ENCODE measurements around the gene TREX2. TPM values are rescaled to one million over a fixed set of nuclear protein-coding genes. Genes with fewer than 3 reads are reported as not detected.

Gene TREX2
- total RNA-seq, 1 experiment from 2014 or later, result 1.2 TPM

DNA sequence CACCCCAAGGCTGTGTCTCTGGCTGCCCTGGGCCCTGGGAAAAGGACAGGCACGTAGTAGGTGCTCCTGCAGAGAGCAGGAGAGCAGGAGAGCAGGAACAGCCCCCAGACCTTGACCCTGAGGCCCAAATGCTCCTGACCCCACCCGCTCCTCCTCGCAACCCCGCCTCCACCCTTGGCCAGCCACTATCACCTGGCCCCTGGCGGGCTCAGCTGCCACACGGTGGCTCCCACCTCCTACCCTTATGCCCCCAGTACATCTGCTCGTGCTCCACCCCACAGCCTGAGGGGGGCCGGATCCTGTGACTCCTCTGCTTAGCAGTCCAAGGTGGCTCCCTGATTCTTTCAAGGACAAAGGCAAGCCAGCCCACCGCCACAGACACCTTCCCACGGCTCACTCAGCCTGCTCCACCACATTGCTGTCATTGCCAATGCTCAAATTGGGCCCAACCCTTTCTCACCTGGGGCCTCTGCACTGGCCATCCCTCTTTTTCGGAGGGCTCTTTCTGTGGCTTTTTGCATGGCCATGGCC lies 30.0 kb upstream of the TREX2 start:
- no peak for DNase-seq (ENCODE audit: low spot score)

DNA sequence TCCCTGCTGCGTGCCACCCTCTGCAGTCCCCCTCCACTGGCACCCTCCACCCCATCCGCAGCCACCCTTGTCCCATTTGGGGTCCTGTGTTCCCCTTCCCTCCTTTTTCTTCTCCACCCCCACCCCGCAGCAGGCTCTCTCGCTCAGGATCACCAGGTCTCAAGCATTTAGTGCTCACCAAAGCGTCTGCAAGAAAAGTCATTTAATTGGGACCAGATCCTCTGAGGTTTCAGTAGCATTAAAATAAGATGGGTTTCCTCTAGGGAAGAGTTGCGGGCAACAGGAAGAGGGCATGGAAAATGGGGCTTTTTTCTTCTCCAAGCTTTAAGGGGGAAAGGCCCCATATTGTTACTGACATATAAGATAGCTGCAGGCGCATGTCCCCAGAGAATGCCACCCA lies 29.4 kb upstream of the TREX2 start:
- no peak for DNase-seq (ENCODE audit: low spot score)

- no peak for DNase-seq (ENCODE audit: low spot score)
Measured at GRCh38 chrX:153474718-153475117, 28.9 kb upstream of the TREX2 start.

DNA sequence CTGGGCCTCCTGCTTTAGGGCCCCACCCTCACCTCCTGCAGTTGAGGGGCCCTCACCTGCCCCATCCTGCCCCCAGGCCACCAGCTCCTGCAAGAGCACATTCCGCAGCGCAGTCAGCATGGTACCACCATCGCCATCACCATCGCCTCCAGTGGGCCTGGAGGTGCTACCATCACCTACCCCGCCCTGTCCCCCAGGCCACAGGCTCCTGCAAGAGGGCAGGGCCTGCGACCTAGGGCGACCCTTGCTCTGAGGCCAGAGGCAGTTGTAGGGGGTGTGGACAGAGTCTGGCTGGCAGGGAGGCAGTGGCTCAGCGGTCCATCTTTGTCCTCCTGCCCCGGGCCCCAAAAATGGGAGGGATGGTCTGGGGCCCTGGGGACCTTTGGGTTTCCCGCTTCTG lies 28.4 kb upstream of the TREX2 start:
- DNase-seq (ENCODE audit: low spot score), result no peak

DNA sequence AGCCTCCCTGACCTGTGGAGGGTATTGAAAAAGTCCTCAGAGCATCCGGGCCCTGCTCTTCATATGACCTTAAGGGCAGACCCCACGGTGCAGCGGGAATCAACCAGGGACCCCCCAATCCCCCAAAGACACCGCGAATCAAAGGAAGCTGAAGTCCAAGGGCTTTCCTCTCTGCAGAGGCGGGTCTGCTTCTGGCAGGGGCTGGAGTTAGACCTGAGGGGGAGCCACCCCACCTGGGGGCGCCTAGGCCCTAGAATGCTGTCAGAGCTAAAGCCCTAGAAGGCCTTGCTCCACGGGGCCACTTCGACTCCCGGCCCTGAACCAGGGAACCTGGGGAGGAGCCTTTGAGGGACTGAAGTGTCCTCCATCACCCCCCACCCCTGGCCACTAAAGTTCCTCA lies 27.3 kb upstream of the TREX2 start:
- DNase-seq (ENCODE audit: low spot score), result no peak

DNA sequence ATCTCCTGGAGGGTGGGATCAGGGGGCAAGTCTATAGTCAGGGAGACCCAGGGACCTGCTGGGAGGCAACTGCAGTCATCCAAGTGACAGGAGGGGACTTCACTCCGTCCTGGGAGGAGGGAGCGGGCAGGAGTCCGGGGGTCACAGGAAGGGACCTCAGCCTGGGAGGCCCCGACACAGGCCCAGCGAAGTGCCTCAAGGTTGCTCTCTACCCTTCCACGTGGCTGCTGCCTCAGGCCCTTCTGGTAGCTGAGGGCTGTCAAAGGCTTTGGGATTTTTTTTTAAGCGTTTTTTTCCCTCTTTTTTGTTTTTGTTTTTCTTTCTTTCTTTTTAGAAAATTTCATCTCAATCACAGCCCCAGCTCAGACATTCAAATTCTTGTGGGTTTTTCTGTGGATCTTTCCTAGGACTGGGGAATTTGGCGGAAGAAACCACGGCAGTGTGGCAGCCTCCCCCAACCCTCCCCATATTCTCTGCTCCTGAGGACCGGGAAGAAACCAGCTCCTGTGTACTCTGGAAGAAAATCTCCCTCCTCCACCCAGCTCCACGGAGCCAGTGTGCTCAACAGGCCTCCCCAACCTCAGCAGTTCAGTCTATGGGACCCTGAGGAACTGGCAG lies 25.9 kb upstream of the TREX2 start:
- DNase-seq (ENCODE audit: low spot score), result no peak

DNA sequence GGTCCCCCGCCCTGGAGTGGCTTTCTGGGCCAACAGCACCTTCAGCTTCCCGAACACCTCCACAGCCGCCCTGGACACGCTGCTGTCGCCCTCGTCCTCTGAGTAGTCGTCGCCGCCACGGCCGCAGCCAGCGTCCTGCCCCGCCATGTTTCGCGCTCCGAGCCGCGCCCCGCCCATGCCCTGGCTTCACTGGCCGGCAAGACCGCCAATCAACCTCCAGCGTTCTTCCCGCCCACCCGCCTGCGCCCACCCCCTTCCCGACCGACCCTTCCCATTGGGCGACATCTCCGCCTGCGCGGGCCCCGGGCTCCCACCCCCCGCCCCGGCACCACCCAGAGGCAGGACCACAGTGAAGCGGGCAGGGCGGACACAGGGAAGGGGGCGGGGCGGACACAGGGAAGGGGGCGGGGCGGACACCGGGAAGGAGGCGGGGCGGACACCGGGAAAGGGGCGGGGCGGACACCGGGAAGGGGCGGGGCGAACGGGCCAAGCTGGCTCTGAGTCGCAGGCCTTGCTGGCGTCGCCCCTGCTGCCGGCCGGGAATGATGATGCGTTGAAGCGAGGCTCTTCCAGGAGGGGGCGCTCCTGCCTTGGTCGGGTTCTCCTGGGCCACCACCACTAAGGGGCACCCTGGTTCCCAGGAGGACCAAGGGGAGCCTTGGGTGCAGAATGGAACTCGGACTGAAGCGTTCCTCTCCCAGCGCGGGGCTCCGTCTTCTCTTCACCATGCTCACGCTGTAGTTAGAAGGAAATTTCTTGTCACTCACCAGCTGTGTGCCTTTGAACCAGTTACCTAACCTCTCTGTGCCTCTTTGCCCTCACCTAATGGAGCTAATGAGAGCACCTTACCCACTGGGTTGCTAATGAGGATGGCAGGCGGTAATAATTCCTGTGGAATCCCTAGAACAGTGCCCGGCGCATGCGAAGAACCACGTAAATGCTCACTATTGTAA lies 24.8 kb upstream of the TREX2 start, which contains the start of gene HAUS7:
Gene HAUS7 (minus strand): TSS at position 166 of the 953 bp plus-strand sequence. CDS start 19 bp downstream, at position 147.
- peak; percentile 84 for DNase-seq (ENCODE audit: low spot score)

GRCh38 chrX:153469811-153470410 lies 24.1 kb upstream of the TREX2 start:
- no peak for DNase-seq (ENCODE audit: low spot score)

GRCh38 chrX:153468008-153468580 lies 22.2 kb upstream of the TREX2 start:
- DNase-seq (ENCODE audit: low spot score), result no peak

GRCh38 chrX:153465691-153466380 lies 20.0 kb upstream of the TREX2 start:
- no peak for DNase-seq (ENCODE audit: low spot score)

DNA sequence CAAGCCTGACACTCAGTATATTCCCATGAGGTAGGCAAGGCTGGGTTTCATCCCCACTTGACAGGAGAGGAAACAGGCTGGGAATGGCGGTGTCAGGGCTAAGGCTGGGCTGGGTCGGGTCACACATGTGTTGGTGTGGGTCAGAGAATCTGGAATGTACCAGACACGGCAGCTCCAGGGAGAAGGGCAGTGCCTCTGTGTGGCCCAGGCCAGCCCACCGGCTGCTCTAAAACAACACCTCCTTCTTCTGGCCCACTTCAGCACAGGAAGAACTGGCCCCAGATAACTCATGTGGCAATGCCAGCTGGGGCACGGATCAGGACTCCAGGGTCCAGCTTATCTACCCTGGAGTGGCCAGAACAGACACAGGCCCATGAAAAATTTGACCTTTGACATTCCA lies 18.3 kb upstream of the TREX2 start:
- DNase-seq (ENCODE audit: low spot score), result no peak

DNA sequence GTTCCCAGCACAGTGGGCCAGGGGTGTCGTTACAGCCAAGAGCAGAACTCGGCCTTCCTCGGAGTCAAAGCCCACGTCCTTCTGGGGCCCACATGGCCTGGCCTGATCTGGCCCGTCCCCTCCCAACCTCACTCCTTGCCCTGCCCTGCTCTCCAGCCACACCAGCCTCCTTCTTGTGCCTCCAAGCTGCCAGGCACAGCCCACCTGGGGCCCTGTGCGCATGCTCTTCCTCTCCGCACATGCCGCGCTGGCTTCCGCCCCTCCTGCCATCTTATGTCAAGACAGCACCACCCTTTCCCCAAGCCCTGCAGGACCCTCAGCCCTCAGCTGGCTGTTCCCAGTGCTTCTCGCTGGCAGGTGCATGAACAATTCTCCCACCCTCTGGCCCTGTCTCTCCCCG lies 17.7 kb upstream of the TREX2 start:
- no peak for DNase-seq (ENCODE audit: low spot score)

DNA sequence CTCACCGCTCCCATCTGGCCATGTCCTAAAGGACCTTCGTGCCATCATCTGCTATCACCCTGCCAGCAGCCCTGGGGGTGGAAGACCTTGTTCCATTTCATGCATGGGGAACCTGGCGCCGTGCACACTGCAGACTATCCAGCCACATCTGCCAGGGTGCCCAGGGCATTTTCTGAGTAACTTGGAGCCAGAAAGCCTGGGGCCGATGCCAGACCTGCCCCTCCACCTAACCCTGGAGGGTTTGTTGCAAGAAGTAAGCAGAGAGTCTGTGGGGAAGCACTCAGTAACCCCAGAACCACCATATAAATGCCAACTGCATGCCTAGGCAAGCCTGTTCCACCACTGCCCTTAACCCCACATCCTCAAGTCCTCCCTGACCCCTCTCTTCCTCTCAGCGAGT lies 17.2 kb upstream of the TREX2 start:
- no peak for DNase-seq (ENCODE audit: low spot score)

DNA sequence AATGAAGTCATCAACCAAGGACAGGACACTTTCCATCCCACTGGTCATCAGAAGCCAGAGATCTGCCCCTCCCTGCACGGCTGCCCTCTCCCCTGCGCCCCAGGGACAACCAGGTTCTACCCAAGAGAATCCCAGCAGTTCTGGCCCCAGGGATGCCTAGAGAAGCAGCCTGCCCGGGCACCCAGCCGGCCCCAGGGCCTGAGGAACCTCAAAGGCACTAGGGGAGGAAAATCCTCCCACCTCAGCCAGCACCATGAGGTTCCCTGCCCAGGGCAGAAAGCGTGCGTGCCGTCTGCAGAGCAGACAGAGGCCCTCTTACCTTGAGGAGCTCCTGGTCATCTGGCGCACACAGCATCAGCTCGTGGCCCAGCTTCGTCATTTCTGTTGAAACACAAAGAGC lies 16.4 kb upstream of the TREX2 start:
- DNase-seq (ENCODE audit: low spot score), result no peak

DNA sequence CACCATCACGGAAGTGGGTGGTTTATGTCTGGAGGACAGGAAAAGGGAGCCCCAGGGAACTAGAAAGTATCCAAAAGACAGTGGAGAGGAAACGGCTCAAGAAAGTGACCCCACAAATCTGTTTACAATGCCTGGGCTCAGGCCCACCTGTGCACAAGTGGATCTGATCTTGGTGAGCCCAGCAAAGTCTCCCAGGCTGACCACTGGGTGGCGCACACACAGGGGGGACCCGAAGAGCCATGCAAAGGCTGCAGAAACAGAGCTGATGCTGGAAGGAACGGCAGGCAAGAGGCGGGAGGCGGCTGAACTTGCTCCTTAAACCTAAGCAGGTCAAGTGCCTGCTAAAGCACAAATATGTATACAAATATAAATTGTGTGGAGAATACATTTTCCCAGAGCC lies 15.0 kb upstream of the TREX2 start:
- DNase-seq (ENCODE audit: low spot score), result peak; percentile 23

DNA sequence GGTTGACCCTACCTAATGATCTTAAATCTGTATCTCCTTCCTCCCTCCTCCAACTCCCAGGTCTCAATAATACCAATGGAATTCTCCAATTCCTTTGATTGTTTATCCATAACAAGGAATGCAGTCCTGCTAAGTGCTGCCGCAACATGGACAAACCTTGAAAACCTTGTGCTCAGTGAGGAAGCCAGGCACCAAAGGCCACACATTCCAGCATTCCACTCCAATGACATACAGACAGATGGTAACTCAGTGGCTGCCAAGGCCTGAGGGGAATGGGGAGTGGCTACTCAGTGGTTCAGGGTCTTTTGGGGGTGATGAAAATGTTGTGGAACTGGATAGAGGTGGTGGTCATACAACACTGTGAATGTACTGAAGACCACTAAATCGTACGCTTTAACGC lies 14.1 kb upstream of the TREX2 start:
- DNase-seq (ENCODE audit: low spot score), result no peak

- DNase-seq (ENCODE audit: low spot score), result no peak
Measured at GRCh38 chrX:153458476-153458875, 12.6 kb upstream of the TREX2 start.

DNA sequence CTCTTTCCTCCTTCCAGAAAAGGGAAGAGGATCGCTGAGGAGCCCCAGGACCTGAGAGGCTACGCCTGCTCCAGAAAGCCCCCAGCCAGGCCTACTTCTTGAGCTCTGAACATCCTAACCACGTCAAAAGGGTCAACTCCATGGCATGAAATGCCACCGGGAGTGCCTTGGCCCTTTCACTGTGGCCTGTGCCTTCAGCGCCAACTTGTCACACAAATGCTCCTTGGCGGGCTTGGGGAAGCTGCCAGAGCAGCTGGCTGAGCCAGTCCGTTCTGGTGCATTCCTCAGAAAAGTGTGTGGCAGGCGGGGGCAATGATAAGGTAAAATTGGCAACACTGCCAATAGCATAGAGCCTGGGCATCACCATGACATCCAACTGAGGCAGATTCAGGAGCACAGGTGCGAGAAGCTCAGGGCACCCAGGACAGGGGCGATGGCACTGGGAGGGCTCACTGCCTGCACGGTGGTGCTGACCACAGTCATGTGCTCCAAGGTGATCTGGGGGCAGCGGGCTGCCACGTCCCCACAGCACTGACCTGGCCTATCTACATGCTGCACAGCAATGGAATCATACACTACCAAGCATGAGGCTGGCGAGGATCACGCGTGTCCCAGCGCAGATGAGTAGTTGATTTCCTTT lies 12.1 kb upstream of the TREX2 start:
- no peak for DNase-seq (ENCODE audit: low spot score)

DNA sequence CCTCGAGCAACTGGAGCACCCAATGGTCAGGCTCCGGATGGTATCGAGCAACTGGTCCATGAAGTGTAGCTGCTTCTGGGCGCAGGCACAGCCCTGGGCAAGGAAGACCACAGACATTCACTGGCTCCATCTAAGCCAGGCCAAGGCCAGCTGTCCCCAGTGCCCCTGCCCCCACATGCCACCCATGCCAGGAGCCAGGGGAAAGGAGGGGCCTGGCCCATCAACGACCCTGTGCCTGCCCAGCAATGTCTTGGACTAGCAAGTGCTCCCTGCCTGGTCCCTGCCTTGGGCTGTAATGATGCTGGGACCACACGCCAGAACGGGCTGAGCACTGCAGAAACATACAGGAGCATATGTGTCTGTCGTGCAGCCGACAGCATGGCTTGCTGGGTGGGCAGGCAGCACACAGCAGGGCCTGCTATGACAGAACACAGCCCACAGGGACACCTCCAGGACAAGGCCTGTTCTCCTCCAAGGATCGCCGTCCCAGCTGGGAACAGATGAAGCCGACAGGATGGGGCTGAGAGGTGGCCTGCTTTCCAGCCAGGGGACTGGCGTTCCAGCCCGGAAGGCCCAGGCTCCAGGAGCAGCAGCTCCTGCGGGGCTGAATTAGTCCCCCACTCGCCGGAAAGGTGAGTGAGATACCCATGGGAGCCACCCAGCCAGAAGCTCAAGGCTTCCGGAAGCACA lies 11.4 kb upstream of the TREX2 start:
- DNase-seq (ENCODE audit: low spot score), result no peak

DNA sequence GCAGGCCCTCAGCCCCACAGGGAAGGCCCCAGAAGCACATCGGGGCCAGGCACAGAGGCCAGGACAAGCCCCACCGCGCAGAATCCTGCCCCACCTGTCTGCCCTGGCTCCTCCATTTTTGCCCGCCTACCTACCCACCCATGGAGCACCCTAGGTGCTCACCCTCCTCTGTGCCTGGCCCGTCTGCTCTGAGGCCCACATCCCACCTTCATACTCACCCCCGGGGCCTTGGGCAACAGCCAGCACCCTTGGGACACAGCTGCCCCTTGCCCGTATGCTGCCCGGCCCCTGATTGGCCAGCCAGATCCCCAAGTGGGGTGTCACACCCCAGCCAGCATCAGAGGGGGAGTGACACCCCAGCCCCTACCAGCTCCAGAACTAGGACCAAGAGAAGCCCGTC lies 10.8 kb upstream of the TREX2 start:
- DNase-seq (ENCODE audit: low spot score), result no peak

Measured in H4 (cell line).